GM12865 (cell line): Measurements from ENCODE around the gene BTBD9.

ENCODE experiments used
- DNase-seq: peaks from one replicate; pipeline ENCODE4 v3.0.0; 2010; ENCODE audit warnings: low read depth
- H3K4me3 ChIP-seq: 2 replicates; pipeline ENCODE4 v1.5.1; 2011; ENCODE audit warnings: mild to moderate bottlenecking, low read depth, low read length, control low read depth
- TF ChIP-seq, protein P1 (sequence below): IDR thresholded peaks from 2 replicates; pipeline ENCODE4 v1.5.1; 2011; ENCODE audit warnings: low read length, control low read depth, low read depth, inconsistent platforms; ENCODE audit not compliant: insufficient read depth; ENCODE audit errors: missing control alignments

Gene BTBD9

DNA sequence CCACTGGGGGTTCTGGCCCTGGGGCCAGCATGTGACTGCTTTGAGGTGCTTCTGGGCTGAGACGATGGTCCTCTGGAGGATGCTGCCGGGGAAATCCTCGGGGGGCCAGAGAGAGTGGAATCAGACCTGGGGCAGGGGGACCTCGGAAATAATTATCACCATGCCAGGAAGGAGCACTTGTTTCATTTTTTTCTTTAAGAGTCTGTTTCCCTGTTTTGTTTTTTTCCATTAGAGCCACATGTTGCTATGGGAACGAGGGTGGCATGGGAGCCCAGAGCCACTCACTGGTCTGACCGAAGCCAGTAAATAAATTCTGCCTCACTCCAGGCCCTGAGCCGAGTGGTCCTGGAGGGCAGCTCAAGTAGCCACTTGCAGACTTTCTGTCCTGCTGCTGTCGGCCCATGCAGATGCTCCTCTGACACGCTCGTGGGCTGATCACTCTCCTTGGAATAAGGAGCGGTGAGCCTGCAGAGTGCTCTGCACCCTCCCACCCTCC is 455.1 kb downstream of the BTBD9 start:
- TF ChIP-seq, protein P1, sequence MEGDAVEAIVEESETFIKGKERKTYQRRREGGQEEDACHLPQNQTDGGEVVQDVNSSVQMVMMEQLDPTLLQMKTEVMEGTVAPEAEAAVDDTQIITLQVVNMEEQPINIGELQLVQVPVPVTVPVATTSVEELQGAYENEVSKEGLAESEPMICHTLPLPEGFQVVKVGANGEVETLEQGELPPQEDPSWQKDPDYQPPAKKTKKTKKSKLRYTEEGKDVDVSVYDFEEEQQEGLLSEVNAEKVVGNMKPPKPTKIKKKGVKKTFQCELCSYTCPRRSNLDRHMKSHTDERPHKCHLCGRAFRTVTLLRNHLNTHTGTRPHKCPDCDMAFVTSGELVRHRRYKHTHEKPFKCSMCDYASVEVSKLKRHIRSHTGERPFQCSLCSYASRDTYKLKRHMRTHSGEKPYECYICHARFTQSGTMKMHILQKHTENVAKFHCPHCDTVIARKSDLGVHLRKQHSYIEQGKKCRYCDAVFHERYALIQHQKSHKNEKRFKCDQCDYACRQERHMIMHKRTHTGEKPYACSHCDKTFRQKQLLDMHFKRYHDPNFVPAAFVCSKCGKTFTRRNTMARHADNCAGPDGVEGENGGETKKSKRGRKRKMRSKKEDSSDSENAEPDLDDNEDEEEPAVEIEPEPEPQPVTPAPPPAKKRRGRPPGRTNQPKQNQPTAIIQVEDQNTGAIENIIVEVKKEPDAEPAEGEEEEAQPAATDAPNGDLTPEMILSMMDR = no peak
- no peak for DNase-seq
- no peak overlapping the region for H3K4me3 ChIP-seq

DNA sequence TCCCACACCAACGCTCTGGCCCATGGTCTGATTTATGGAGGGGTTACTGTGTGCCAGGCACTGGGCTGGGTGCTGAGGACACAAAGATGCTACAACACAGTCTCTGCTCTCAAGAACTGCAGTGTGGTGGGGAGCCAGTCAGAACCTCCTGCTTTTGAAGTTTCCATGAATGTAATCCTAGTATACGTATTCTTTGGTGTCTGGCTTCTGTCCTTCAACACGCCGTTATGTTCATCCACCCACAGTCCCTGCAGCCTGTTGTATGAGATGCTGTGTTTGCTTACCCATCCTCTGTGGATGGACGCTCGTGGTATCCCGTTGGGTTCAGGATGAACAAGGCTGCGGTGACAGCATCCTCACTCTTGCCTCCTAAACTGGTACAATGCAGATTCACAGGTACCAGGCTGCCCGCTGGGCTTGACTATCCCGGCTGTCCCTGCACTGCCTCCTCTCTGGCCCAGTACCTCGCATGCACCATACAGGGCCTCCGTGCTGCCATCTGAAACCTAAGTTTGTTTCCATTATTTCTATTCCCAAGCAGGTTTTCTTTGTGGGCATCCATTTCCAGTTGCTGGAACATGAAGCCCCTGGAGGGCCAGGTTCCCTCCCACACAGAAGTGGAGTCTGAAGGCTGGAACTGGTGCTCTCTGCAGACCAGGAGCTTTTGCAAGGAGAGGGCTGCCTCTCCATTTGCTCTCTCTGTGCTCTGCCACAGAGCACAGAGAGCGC is 455.7 kb downstream of the BTBD9 start:
- TF ChIP-seq, protein P1 = no peak
- H3K4me3 ChIP-seq = no peak overlapping the region
- no peak for DNase-seq

DNA sequence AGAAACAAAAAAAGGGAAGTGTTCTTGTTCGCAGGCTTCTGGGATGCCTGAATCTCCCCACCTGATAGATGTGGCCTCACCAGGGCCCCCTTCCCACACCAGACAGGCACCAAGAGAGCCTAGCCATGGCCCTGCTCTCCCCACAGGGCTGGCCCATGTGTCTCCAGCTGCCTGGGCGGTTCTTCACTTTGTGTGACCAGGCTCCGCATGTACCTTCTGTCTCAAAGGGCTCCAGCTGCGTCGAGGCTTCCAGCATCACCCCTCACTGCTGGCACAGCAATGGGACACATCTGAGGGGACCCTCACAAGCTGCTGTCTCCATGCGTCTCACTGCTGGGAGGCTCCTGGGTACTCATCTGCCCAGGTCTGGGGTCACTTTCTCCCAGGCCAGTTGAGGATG is 457.3 kb downstream of the BTBD9 start:
- TF ChIP-seq, protein P1 = no peak
- H3K4me3 ChIP-seq = no peak overlapping the region
- DNase-seq = no peak

DNA sequence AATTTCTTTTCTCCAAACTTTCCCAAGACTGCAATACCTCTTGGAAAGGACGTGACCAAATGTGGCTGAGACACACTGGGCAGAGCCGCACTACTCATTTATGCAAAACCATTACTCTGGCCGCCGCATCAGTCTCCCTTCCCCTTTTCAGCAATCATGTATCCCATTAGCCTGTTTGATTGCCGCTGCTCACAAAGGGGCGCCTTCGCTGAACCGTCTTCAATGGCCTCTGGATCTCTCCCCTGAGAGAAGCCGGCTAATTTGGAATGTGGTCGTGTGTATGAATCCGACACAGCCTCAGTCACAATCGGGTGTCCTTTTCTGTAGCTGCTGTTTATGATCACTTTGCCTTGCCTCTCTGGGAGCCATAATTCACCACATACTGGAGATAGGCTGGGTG is 459.1 kb downstream of the BTBD9 start:
- DNase-seq = no peak
- TF ChIP-seq, protein P1 = no peak
- H3K4me3 ChIP-seq = no peak overlapping the region

DNA sequence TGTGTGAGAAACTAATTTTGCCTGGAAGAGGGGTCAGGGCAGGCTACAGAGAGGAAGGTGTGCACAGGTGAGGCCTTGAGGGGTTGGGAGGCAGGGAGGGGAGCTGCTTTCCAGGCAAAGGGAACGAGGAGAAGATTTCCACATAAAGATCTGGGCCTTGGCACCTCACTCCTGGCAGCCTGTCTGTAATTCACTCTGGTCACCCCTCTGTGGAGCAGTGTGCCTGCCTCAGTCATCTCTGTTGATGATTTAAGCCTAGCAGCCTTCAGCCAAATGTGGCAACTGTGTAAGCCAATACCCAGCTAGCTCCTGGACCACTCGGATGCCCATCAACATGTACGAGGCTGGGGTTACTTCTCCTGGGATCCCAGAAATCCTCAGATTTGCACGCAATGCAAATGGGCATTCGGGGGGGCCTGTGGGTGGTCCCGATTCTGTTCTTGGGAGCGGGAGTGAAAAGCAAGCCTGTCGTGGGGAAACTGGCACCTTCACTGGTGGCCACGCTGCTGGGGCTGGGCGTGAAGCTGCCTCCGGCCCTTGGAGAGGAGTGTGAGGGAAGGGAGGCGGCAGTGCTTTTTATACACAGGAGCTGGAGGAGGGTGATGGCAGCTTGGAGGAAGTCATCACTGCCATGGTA is 459.8 kb downstream of the BTBD9 start:
- TF ChIP-seq, protein P1 = no peak
- no peak for DNase-seq

DNA sequence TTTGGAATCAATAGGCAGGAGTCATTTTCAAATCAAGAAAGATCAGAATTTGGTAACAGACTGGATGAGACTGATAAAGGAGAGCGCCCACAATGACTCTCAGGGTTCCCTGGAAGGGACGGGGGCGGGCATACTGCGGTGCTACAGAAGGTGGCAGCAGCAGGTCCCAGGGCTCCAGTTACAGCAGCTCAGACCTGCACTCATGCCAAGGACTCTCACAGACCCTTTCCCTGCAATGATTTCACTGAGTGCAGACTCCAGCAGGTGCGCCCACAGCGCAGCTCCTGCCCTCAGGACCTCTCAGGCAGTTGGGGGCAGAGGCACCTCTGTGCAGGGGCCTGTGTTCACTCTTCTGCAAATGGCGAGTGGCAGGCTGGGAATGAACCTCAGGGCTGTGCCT is 460.4 kb downstream of the BTBD9 start:
- TF ChIP-seq, protein P1 = no peak
- no peak overlapping the region for H3K4me3 ChIP-seq
- DNase-seq = no peak

More for the DNA sequence above, 459.8 kb downstream of the BTBD9 start:
- H3K4me3 ChIP-seq = no peak overlapping the region

- no peak overlapping the region for H3K4me3 ChIP-seq
- DNase-seq = no peak
- TF ChIP-seq, protein P1 = no peak
These were observed 461.2 kb downstream of the BTBD9 start for GRCh38 chr6:38178584-38178886.
